ENCODE results near the gene ZNF804A. TPM values are rescaled to one million over a fixed set of nuclear protein-coding genes. Genes with fewer than 3 reads are reported as not detected.

Gene ZNF804A
- total RNA-seq, 4 donors from 2014 or later = 0.42 to 0.44 TPM; not detected in 2

- DNase-seq (ENCODE audit: low spot score in 2 of 2) = no peak
- 56 to 66% methylated on average over 1 of the region's 1 CpG for WGBS, 2 donors
- no peaks in the 10 kb centered on the region for H3K4me1 ChIP-seq
- no peak overlapping the region for H3K4me3 ChIP-seq
- no peaks in the 10 kb centered on the region for H3K27me3 ChIP-seq
- TF ChIP-seq CTCF (IDR thresholded peaks at IDR 0.05) = no peak
- no peak for TF ChIP-seq EP300 (IDR thresholded peaks at IDR 0.05)
- no peak for TF ChIP-seq POLR2A (IDR thresholded peaks at IDR 0.05)
- no peak overlapping the region for H3K27ac ChIP-seq
- no peaks in the 10 kb centered on the region for H3K9me3 ChIP-seq
- H3K36me3 ChIP-seq = no peaks in the 10 kb centered on the region
These were observed 41.7 kb upstream of the ZNF804A start for GRCh38 chr2:184556639-184557038.

GRCh38 chr2:184558713-184559464 is 39.4 kb upstream of the ZNF804A start:
- Histone ChIP-seq H3K4me3 (no peak overlapping the region), H3K36me3 (no peaks in the 10 kb centered on the region), H3K4me1 (no peaks in the 10 kb centered on the region), H3K27ac (no peak overlapping the region), H3K27me3 (no peaks in the 10 kb centered on the region), H3K9me3 (no peaks in the 10 kb centered on the region)
- TF ChIP-seq POLR2A (IDR thresholded peaks at IDR 0.05) (no peak), EP300 (IDR thresholded peaks at IDR 0.05) (no peak), CTCF (IDR thresholded peaks at IDR 0.05) (no peak)
- 69 to 72% methylated on average over 5 of the region's 5 CpGs for WGBS, 2 donors
- DNase-seq (ENCODE audit: low spot score in 2 of 2) = no peak

- H3K27ac ChIP-seq = no peak overlapping the region
- TF ChIP-seq POLR2A (IDR thresholded peaks at IDR 0.05) = no peak
- TF ChIP-seq CTCF (IDR thresholded peaks at IDR 0.05) = no peak
- TF ChIP-seq EP300 (IDR thresholded peaks at IDR 0.05) = no peak
- H3K36me3 ChIP-seq = no peaks in the 10 kb centered on the region
- no peaks in the 10 kb centered on the region for H3K27me3 ChIP-seq
- H3K4me1 ChIP-seq = no peaks in the 10 kb centered on the region
- H3K4me3 ChIP-seq = no peak overlapping the region
- 96 to 97% methylated on average over 14 to 15 of the region's 17 CpGs for WGBS, 2 donors
- no peaks in the 10 kb centered on the region for H3K9me3 ChIP-seq
- no peak for DNase-seq (ENCODE audit: low spot score in 2 of 2)
These were observed 37.7 kb upstream of the ZNF804A start for GRCh38 chr2:184560603-184561002.

- Histone ChIP-seq H3K9me3 (no peaks in the 10 kb centered on the region), H3K4me1 (no peaks in the 10 kb centered on the region), H3K36me3 (no peaks in the 10 kb centered on the region), H3K4me3 (no peak overlapping the region), H3K27me3 (no peaks in the 10 kb centered on the region), H3K27ac (no peak overlapping the region)
- TF ChIP-seq POLR2A (IDR thresholded peaks at IDR 0.05) (no peak), EP300 (IDR thresholded peaks at IDR 0.05) (peak in 1 of 2 donors; percentile 39)
- WGBS, 2 donors = 63 to 64% methylated on average over 2 of the region's 2 CpGs
- peak in 1 of 2 donors; percentile 48 for DNase-seq (ENCODE audit: low spot score in 2 of 2)
These were observed 35.8 kb upstream of the ZNF804A start for GRCh38 chr2:184562532-184562931.

GRCh38 chr2:184564092-184564491 is 34.2 kb upstream of the ZNF804A start:
- TF ChIP-seq EP300 (IDR thresholded peaks at IDR 0.05) = no peak
- no peak for TF ChIP-seq POLR2A (IDR thresholded peaks at IDR 0.05)
- no peaks in the 10 kb centered on the region for H3K36me3 ChIP-seq
- no peaks in the 10 kb centered on the region for H3K9me3 ChIP-seq
- no peaks in the 10 kb centered on the region for H3K4me1 ChIP-seq
- H3K27ac ChIP-seq = no peak overlapping the region
- no peak for DNase-seq (ENCODE audit: low spot score in 2 of 2)
- H3K27me3 ChIP-seq = no peaks in the 10 kb centered on the region
- no peak overlapping the region for H3K4me3 ChIP-seq
- WGBS, 2 donors = 37 to 59% methylated on average over 1 of the region's 1 CpG

- H3K9me3 ChIP-seq = no peaks in the 10 kb centered on the region
- 92 to 93% methylated on average over 3 of the region's 3 CpGs for WGBS, 2 donors
- H3K27ac ChIP-seq = no peak overlapping the region
- H3K4me1 ChIP-seq = no peaks in the 10 kb centered on the region
- no peak overlapping the region for H3K4me3 ChIP-seq
- H3K27me3 ChIP-seq = no peaks in the 10 kb centered on the region
- no peak for DNase-seq (ENCODE audit: low spot score in 2 of 2)
- TF ChIP-seq POLR2A (IDR thresholded peaks at IDR 0.05) (no peak), EP300 (IDR thresholded peaks at IDR 0.05) (no peak), CTCF (IDR thresholded peaks at IDR 0.05) (no peak)
- H3K36me3 ChIP-seq = no peaks in the 10 kb centered on the region
These were observed 31.6 kb upstream of the ZNF804A start for GRCh38 chr2:184566716-184567115.
